Mesendoderm (in vitro differentiated cells): Measurements from ENCODE around the gene SUSD2.

ENCODE experiments used
- DNase-seq: peaks from one replicate; pipeline ENCODE4 v3.0.0; 2013
- H2AK5ac ChIP-seq: 2 replicates; pipeline ENCODE4 v1.6.1; 2013; ENCODE audit warnings: low read length, inconsistent platforms
- H2BK120ac ChIP-seq: 2 replicates; pipeline ENCODE4 v1.6.1; 2013; ENCODE audit warnings: low read depth, mild to moderate bottlenecking, low read length, moderate library complexity, mixed read lengths
- H2BK15ac ChIP-seq: replicated peaks from 2 replicates; pipeline ENCODE4 v1.6.1; 2013; ENCODE audit warnings: low read depth, mild to moderate bottlenecking, moderate library complexity
- H2BK5ac ChIP-seq: 2 replicates; pipeline ENCODE4 v1.6.1; 2013; ENCODE audit warnings: low read length, inconsistent platforms
- H3K18ac ChIP-seq: 2 replicates; pipeline ENCODE4 v1.6.1; 2013; ENCODE audit warnings: mild to moderate bottlenecking, low read length, mixed read lengths
- H3K23ac ChIP-seq: one replicate; pipeline ENCODE4 v1.6.1; 2013; ENCODE audit warnings: low read length
- H3K27ac ChIP-seq: 2 replicates; pipeline ENCODE4 v1.5.1; 2013; ENCODE audit warnings: low read depth, mild to moderate bottlenecking, inconsistent platforms, low read length, moderate library complexity
- H3K27me3 ChIP-seq: 2 replicates; pipeline ENCODE4 v1.6.1; 2013; ENCODE audit warnings: low read length, control low read depth, mild to moderate bottlenecking, inconsistent platforms; ENCODE audit not compliant: insufficient read depth, poor library complexity
- H3K36me3 ChIP-seq: 2 replicates; pipeline ENCODE4 v1.6.1; 2013; ENCODE audit warnings: low read length, inconsistent platforms; ENCODE audit not compliant: control insufficient read depth, insufficient read depth
- H3K4ac ChIP-seq: one replicate; pipeline ENCODE4 v1.6.1; 2013; ENCODE audit warnings: low read depth, mild to moderate bottlenecking, low read length, moderate library complexity
- H3K4me1 ChIP-seq: 2 replicates; pipeline ENCODE4 v1.6.1; 2013; ENCODE audit warnings: low read depth, low read length, inconsistent platforms; ENCODE audit not compliant: control insufficient read depth
- H3K4me2 ChIP-seq: 2 replicates; pipeline ENCODE4 v1.6.1; 2013; ENCODE audit warnings: low read length
- H3K4me3 ChIP-seq: 2 replicates; pipeline ENCODE4 v1.5.1; 2013; ENCODE audit warnings: mild to moderate bottlenecking, low read length
- H3K56ac ChIP-seq: one replicate; pipeline ENCODE4 v1.6.1; 2013; ENCODE audit warnings: low read length
- H3K79me1 ChIP-seq: 2 replicates; pipeline ENCODE4 v1.6.1; 2013; ENCODE audit warnings: low read length, inconsistent platforms
- H3K79me2 ChIP-seq: 2 replicates; pipeline ENCODE4 v1.6.1; 2013; ENCODE audit warnings: mild to moderate bottlenecking, low read length; ENCODE audit not compliant: control insufficient read depth, insufficient read depth
- H3K9ac ChIP-seq: 2 replicates; pipeline ENCODE4 v1.6.1; 2013; ENCODE audit warnings: low read length, inconsistent platforms
- H4K5ac ChIP-seq: one replicate; pipeline ENCODE4 v1.6.1; 2013; ENCODE audit warnings: low read length
- H4K8ac ChIP-seq: one replicate; pipeline ENCODE4 v1.6.1; 2013; ENCODE audit warnings: low read depth, mild to moderate bottlenecking, control low read depth, low read length, moderate library complexity
- WGBS: extraction: QIAGEN DNeasy Blood & Tissue Kit; methylation state at CpG from one replicate; pipeline ENCODE4 v1.1.7; 2013; ENCODE audit warnings: low lambda C conversion rate, missing lambda C conversion rate; ENCODE audit not compliant: insufficient coverage; ENCODE audit errors: extremely low coverage; 5-methylcytosine and 5-hydroxymethylcytosine counted together

The SUSD2 gene

DNA sequence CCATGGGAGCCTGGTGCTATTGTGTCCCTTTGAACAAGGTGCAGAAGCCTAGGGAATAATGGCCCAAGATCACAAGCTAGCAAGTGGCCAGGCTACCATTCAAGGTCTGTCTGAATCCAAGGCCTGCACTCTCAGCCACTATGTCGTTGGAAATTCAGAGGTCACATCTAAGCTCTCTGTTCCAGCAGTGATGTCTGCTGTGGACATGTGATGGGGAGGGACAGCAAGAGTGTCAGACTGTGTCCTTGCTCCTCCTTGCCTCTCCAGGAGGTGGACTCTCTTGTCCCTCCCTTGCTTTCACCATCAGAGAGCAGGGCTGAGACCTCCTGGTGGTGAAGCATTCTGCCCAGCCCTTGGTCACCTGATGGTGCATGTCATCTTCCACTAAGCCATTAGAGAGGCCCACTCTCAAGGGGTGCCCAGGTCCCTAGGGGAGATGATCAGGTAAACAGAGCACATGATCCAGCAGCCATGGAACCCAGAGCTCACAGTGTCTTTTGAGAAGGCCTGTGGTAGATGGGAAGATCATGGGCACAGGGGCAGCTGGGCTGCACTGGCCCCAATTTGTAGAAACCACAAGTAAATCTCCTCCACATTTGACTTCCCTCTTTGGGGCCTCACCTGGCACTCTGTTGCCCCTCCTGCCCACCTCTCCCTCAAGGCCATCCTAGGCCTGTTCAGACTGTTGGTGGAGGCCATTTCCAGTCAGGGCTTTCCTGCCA lies 37.1 kb upstream of the SUSD2 start:
- Histone ChIP-seq H2BK5ac (no peak overlapping the region), H4K5ac (no peak overlapping the region), H3K9ac (no peak overlapping the region), H4K8ac (no peak overlapping the region), H3K27me3 (no peaks in the 10 kb centered on the region), H3K4me3 (no peak overlapping the region), H3K4ac (no peak overlapping the region), H3K23ac (no peak overlapping the region), H3K56ac (no peak overlapping the region), H3K4me1 (peaks cover 6% of the 10 kb centered on the region), H2BK15ac (no peak overlapping the region), H2BK120ac (no peak overlapping the region), H3K18ac (no peak overlapping the region), H2AK5ac (no peak overlapping the region), H3K79me2 (no peaks in the 10 kb centered on the region), H3K36me3 (no peaks in the 10 kb centered on the region), H3K79me1 (peaks cover 2% of the 10 kb centered on the region), H3K4me2 (no peak overlapping the region), H3K27ac (no peak overlapping the region)
- WGBS, result no CpG with 5 or more reads among the region's 1 CpG
- DNase-seq, result no peak

DNA sequence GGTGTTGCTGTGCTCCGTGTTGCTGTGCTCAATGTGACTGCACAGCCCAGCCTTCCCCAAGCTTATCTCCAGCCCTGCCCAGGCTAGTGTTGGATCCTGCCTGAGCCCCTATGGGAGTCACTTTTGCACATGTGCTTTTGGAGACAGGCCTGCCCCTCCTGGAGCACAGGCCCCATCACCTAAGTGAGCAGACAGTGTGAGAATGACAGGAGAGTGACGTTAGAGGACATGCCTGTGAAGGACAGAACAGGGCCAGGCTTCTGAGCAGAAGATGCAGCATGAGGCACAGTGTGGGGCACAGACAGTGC lies 36.6 kb upstream of the SUSD2 start:
- Histone ChIP-seq H3K27ac (no peak overlapping the region), H3K23ac (no peak overlapping the region), H3K9ac (no peak overlapping the region), H3K79me1 (peaks cover 2% of the 10 kb centered on the region), H3K56ac (no peak overlapping the region), H3K4me3 (no peak overlapping the region), H2BK5ac (no peak overlapping the region), H3K79me2 (no peaks in the 10 kb centered on the region), H2BK120ac (no peak overlapping the region), H3K4me2 (no peak overlapping the region), H3K4me1 (peaks cover 6% of the 10 kb centered on the region), H4K8ac (no peak overlapping the region), H3K27me3 (no peaks in the 10 kb centered on the region), H3K36me3 (no peaks in the 10 kb centered on the region), H2AK5ac (no peak overlapping the region), H3K18ac (no peak overlapping the region), H2BK15ac (no peak overlapping the region), H4K5ac (no peak overlapping the region), H3K4ac (no peak overlapping the region)
- DNase-seq, result no peak
- no CpG with 5 or more reads among the region's 2 CpGs for WGBS

DNA sequence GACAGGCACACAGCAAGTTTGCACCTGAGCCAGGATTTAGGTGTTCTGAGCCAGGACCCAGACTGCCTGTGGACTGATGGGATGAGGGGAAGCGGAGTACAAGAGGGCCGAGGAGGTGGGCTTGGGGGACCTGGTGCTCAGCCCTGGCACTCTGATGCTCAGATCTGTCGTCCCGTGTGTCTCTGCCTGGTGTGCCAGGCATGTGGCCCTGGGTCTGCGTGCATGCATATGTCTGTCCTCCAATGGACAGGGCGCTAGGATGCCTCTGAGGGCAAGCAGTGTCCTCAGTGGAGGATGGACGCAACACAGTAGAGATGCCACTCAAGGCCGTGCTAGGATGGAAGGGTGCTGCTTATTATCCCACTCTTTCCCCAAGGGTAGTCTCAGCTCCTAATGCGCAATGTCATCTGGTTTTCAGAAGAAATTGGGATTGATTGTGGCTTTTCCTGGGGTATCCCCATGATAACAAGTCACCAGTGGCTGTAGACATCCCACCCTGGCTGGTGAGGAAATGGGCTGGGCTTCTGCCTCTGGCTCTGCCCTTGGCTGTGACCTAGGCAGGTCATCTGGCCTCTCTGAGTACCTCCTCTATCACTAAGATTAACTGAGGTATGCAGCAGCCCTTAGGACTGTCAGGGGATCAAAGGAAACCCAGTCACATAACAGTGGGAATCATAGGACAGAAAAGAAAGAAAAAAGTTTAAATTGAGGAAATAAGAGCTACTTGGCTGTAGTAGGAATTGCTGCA lies 35.7 kb upstream of the SUSD2 start:
- Histone ChIP-seq H3K27me3 (no peaks in the 10 kb centered on the region), H3K23ac (no peak overlapping the region), H3K56ac (no peak overlapping the region), H3K4ac (no peak overlapping the region), H3K79me1 (peaks cover 2% of the 10 kb centered on the region), H2BK5ac (no peak overlapping the region), H4K5ac (no peak overlapping the region), H2BK120ac (no peak overlapping the region), H2BK15ac (no peak overlapping the region), H4K8ac (no peak overlapping the region), H3K4me1 (peaks cover 6% of the 10 kb centered on the region), H2AK5ac (no peak overlapping the region), H3K18ac (no peak overlapping the region), H3K36me3 (no peaks in the 10 kb centered on the region), H3K27ac (peak overlapping the region; percentile 14), H3K9ac (no peak overlapping the region), H3K4me2 (no peak overlapping the region), H3K79me2 (no peaks in the 10 kb centered on the region), H3K4me3 (no peak overlapping the region)
- WGBS, result no CpG with 5 or more reads among the region's 9 CpGs
- peak; percentile 64 for DNase-seq

DNA sequence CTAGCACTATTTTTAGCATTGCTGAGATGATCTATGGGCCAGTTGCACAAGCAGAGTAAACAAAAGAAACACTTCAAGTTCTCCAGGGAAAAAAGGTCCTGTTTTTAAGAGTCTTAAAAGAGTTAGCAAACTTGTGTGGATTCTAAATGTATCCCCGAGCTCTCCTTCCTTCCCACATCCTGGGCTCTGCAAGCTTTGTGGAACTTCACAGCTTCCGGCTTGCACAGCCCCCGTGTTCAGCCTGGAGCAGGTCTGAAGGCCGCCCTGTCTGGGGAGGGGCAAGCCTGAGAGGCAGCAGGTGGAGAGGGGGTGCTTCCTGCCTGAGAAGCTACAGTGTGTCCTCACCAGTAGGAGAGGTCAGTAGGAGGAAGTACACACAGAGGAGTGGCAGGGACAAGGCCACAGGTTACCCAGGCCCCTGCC lies 35.1 kb upstream of the SUSD2 start:
- peaks cover 6% of the 10 kb centered on the region for H3K4me1 ChIP-seq
- peak; percentile 84 for DNase-seq

DNA sequence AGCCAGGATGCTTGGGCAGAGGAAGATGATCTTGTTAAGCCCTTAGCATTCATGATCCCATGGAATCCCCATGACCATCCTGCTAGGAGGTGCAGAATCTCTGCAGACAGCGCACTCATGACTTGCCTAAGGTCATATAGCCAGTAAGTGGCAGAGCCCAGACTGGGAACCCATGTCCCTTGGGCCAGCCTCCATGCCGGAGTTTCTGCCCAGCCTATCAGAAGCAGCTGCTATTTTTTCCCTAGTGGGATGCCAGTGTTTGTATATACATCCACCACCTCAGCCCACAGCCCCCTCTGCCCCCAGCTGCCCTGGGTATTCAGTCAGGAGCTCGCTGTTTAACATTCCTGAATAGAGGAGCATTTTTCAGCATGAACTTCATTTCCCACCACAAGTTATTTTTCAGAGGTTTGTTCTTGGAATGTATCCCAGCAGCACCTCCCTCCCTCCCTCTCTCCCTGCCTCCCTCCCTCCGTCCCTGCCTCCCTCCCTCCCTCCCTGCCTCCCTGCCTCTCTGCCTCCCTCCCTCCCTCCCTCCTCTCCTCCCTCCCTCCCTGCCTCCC lies 34.4 kb upstream of the SUSD2 start:
- peak; percentile 55 for DNase-seq
- WGBS, result no CpG with 5 or more reads among the region's 4 CpGs
- no peaks in the 10 kb centered on the region for H3K27me3 ChIP-seq
- H3K23ac ChIP-seq, result no peak overlapping the region
- no peak overlapping the region for H4K8ac ChIP-seq
- H3K9ac ChIP-seq, result no peak overlapping the region
- no peaks in the 10 kb centered on the region for H3K79me2 ChIP-seq
- H3K4me2 ChIP-seq, result no peak overlapping the region
- H3K56ac ChIP-seq, result peak overlapping the region; percentile 22
- H3K27ac ChIP-seq, result peak overlapping the region; percentile 46
- no peak overlapping the region for H3K4ac ChIP-seq
- no peak overlapping the region for H3K4me3 ChIP-seq
- H3K79me1 ChIP-seq, result peaks cover 2% of the 10 kb centered on the region
- no peak overlapping the region for H2AK5ac ChIP-seq
- H2BK5ac ChIP-seq, result no peak overlapping the region
- no peak overlapping the region for H3K18ac ChIP-seq
- peaks cover 6% of the 10 kb centered on the region for H3K4me1 ChIP-seq
- no peak overlapping the region for H2BK120ac ChIP-seq
- H2BK15ac ChIP-seq, result no peak overlapping the region
- no peaks in the 10 kb centered on the region for H3K36me3 ChIP-seq
- H4K5ac ChIP-seq, result no peak overlapping the region

More for the DNA sequence above, 35.1 kb upstream of the SUSD2 start:
- Histone ChIP-seq H3K9ac (no peak overlapping the region), H2BK120ac (no peak overlapping the region), H3K27me3 (no peaks in the 10 kb centered on the region), H4K8ac (no peak overlapping the region), H3K79me2 (no peaks in the 10 kb centered on the region), H3K4ac (no peak overlapping the region), H3K23ac (no peak overlapping the region), H3K27ac (peak overlapping the region; percentile 14), H3K79me1 (peaks cover 2% of the 10 kb centered on the region), H3K4me2 (no peak overlapping the region), H2BK5ac (no peak overlapping the region), H4K5ac (no peak overlapping the region), H3K4me3 (no peak overlapping the region), H3K36me3 (no peaks in the 10 kb centered on the region), H3K56ac (no peak overlapping the region), H2AK5ac (no peak overlapping the region), H2BK15ac (no peak overlapping the region), H3K18ac (no peak overlapping the region)
- no CpG with 5 or more reads among the region's 4 CpGs for WGBS
